ENCODE measurements around the gene SENP5.
"Not testable (repeated sequence)": the region's sequence is repeated elsewhere in the genome, so short reads cannot be mapped to it uniquely, and the experiment has no call there.

Gene SENP5

GRCh38 chr3:196867507-196868296 lies at the start of gene SENP5:
SENP5 (plus strand) TSS chr3:196867920; CDS start chr3:196885182, 17,262 bp downstream.
- H3K4me3 ChIP-seq (ENCODE audit: low read depth, low read length), result peak within 1 kb of the TSS; percentile 99
- DNase-seq (ENCODE audit: low read depth), result peak; percentile 61
- no peak for TF ChIP-seq CTCF (IDR thresholded peaks at IDR 0.05; ENCODE audit: low read depth, low read length, missing control alignments)

GRCh38 chr3:196821806-196822355 lies 45.8 kb upstream of the SENP5 start:
- TF ChIP-seq CTCF (IDR thresholded peaks at IDR 0.05; ENCODE audit: low read depth, low read length, missing control alignments), result no peak
- DNase-seq (ENCODE audit: low read depth), result no peak
- no peak overlapping the region for H3K4me3 ChIP-seq (ENCODE audit: low read depth, low read length)

GRCh38 chr3:196829651-196830050 lies 38.1 kb upstream of the SENP5 start:
- not testable (repeated sequence) for H3K4me3 ChIP-seq (ENCODE audit: low read depth, low read length); DNase-seq (ENCODE audit: low read depth)

GRCh38 chr3:196835086-196835485 lies 32.6 kb upstream of the SENP5 start:
- no peak for TF ChIP-seq CTCF (IDR thresholded peaks at IDR 0.05; ENCODE audit: low read depth, low read length, missing control alignments)
- no peak for DNase-seq (ENCODE audit: low read depth)
- no peak overlapping the region for H3K4me3 ChIP-seq (ENCODE audit: low read depth, low read length)

GRCh38 chr3:196836626-196837025 lies 31.1 kb upstream of the SENP5 start:
- not testable (repeated sequence) for DNase-seq (ENCODE audit: low read depth); H3K4me3 ChIP-seq (ENCODE audit: low read depth, low read length)

- no peak overlapping the region for H3K4me3 ChIP-seq (ENCODE audit: low read depth, low read length)
- DNase-seq (ENCODE audit: low read depth), result peak; percentile 49
- peak; percentile 97 for TF ChIP-seq CTCF (IDR thresholded peaks at IDR 0.05; ENCODE audit: low read depth, low read length, missing control alignments)
Measured at GRCh38 chr3:196837819-196838420, 29.8 kb upstream of the SENP5 start.

- not testable (repeated sequence) for H3K4me3 ChIP-seq (ENCODE audit: low read depth, low read length); DNase-seq (ENCODE audit: low read depth)
Measured at GRCh38 chr3:196839351-196839750, 28.4 kb upstream of the SENP5 start.

GRCh38 chr3:196842567-196843434 lies 24.9 kb upstream of the SENP5 start:
- H3K4me3 ChIP-seq (ENCODE audit: low read depth, low read length), result no peak overlapping the region
- no peak for TF ChIP-seq CTCF (IDR thresholded peaks at IDR 0.05; ENCODE audit: low read depth, low read length, missing control alignments)
- no peak for DNase-seq (ENCODE audit: low read depth)
